SK-N-SH (cell line): ENCODE measurements around the gene HEPACAM. TPM values are rescaled to one million over a fixed set of nuclear protein-coding genes. Genes with fewer than 3 reads are reported as not detected.

Experiments
- CTCF ChIA-PET: fragments of 300-600, 350-600 bp; formaldehyde crosslinking; extraction: SDS; loops from one replicate; lab custom pipeline; 2021; lab: Yijun Ruan, JAX
- POLR2A ChIA-PET: fragments of 350-600 bp; sonication (Branson Sonifier 250); formaldehyde crosslinking; extraction: SDS; loops from one replicate; lab custom pipeline; 2020; ENCODE audit warnings: antibody characterized with exemption, inconsistent platforms; lab: Yijun Ruan, JAX
- DNase-seq: peaks from one replicate; pipeline ENCODE4 v3.0.0; 2012
- H2AFZ ChIP-seq: fragments of 200-600 bp; sonication (generic); 2 replicates; pipeline ENCODE4 v1.8.1; 2016; ENCODE audit warnings: antibody characterized with exemption, mild to moderate bottlenecking, low read depth
- H3F3A ChIP-seq: fragments of 200-600 bp; sonication (generic); replicated peaks from 2 replicates; pipeline ENCODE3; 2016; ENCODE audit warnings: antibody characterized with exemption, mild to moderate bottlenecking; ENCODE audit not compliant: insufficient read depth
- H3K27ac ChIP-seq, 2 experiments: fragments of 200-500 bp in 1 of 2; fragments of 200-600 bp in 1 of 2; sonication (Bioruptor generic) in 1 of 2; sonication (generic), shearing (Covaris generic) in 1 of 2; 2 replicates each; pipeline versions ENCODE4 v1.5.1 to v1.6.1; 2014 to 2016; ENCODE audit warnings: low read depth in 2 of 2, inconsistent platforms in 1 of 2, low read length in 1 of 2, mild to moderate bottlenecking in 1 of 2, mixed read lengths in 1 of 2
- H3K27me3 ChIP-seq: fragments of 200-600 bp; sonication (generic), shearing (Covaris generic); 2 replicates; pipeline ENCODE4 v1.6.1; 2016; ENCODE audit warnings: mixed run types; ENCODE audit not compliant: insufficient read depth
- H3K36me3 ChIP-seq, 2 experiments: fragments of 200-500 bp in 1 of 2; fragments of 200-600 bp in 1 of 2; sonication (Bioruptor generic) in 1 of 2; sonication (generic) in 1 of 2; replicated peaks in 1 of 2; 2 replicates each; pipeline versions ENCODE3 to v1.5.1; 2014 to 2016; ENCODE audit warnings: low read length in 1 of 2, mild to moderate bottlenecking in 1 of 2; ENCODE audit not compliant: insufficient read depth in 2 of 2, control insufficient read depth in 1 of 2
- H3K4me1 ChIP-seq, 2 experiments: fragments of 200-500 bp in 1 of 2; fragments of 200-600 bp in 1 of 2; sonication (Bioruptor generic) in 1 of 2; sonication (generic), shearing (Covaris generic) in 1 of 2; 2 replicates each; pipeline versions ENCODE4 v1.5.1 to v1.6.1; 2014 to 2016; ENCODE audit warnings: low read depth in 1 of 2, low read length in 1 of 2, mixed run types in 1 of 2; ENCODE audit not compliant: insufficient read depth in 2 of 2, control insufficient read depth in 1 of 2
- H3K4me2 ChIP-seq: fragments of 200-600 bp; sonication (generic), shearing (Covaris generic); 2 replicates; pipeline ENCODE4 v1.6.1; 2017; ENCODE audit warnings: mixed run types
- H3K4me3 ChIP-seq, 2 experiments: fragments of 200-500 bp in 1 of 2; fragments of 200-600 bp in 1 of 2; sonication (Bioruptor generic) in 1 of 2; sonication (generic), shearing (Covaris generic) in 1 of 2; 2 replicates each; pipeline versions ENCODE4 v1.5.1 to v1.8.1; 2014 to 2016; ENCODE audit warnings: low read depth in 2 of 2, inconsistent platforms in 1 of 2, low read length in 1 of 2, mild to moderate bottlenecking in 1 of 2, mixed read lengths in 1 of 2, moderate library complexity in 1 of 2
- H3K79me2 ChIP-seq: fragments of 200-600 bp; sonication (generic); 2 replicates; pipeline ENCODE4 v1.8.1; 2017; ENCODE audit warnings: mild to moderate bottlenecking; ENCODE audit not compliant: insufficient read depth
- H3K9ac ChIP-seq: fragments of 200-600 bp; sonication (generic); 2 replicates; pipeline ENCODE4 v1.6.1; 2017; ENCODE audit warnings: mixed run types
- H3K9me2 ChIP-seq: fragments of 200-600 bp; sonication (generic); 2 replicates; pipeline ENCODE4 v1.6.1; 2017; ENCODE audit warnings: mixed run types
- H3K9me3 ChIP-seq: fragments of 200-600 bp; sonication (generic); 2 replicates; pipeline ENCODE4 v1.6.1; 2017; ENCODE audit warnings: mixed run types, mild to moderate bottlenecking, moderate library complexity
- H4K20me1 ChIP-seq: fragments of 200-600 bp; sonication (generic); 2 replicates; pipeline ENCODE4 v1.6.1; 2017; ENCODE audit warnings: mild to moderate bottlenecking, mixed run types; ENCODE audit not compliant: insufficient read depth
- EP300 ChIP-seq, 2 experiments: IDR thresholded peaks; 2 replicates each; pipeline versions ENCODE4 v1.4.0 to v1.6.1; 2012; ENCODE audit warnings: borderline replicate concordance in 1 of 2, low read depth in 1 of 2, low read length in 1 of 2
- FOXJ3 ChIP-seq: sonication (generic); formaldehyde crosslinking; IDR thresholded peaks from 2 replicates; pipeline ENCODE4 v1.5.1; 2020; ENCODE audit warnings: mild to moderate bottlenecking, missing genetic modification reagents
- MXI1 ChIP-seq: IDR thresholded peaks from 2 replicates; pipeline ENCODE4 v1.6.1; 2012; ENCODE audit warnings: mild to moderate bottlenecking, low read depth, low read length, improper control_type of control experiment
- NFIC ChIP-seq: IDR thresholded peaks from 2 replicates; pipeline ENCODE4 v1.4.0; 2012; ENCODE audit warnings: borderline replicate concordance
- POLR2AphosphoS5 ChIP-seq: IDR thresholded peaks from 2 replicates; pipeline ENCODE4 v1.6.1; 2012; ENCODE audit warnings: low read depth, low read length
- RAD21 ChIP-seq: IDR thresholded peaks from 2 replicates; pipeline ENCODE4 v1.6.1; 2012; ENCODE audit warnings: mild to moderate bottlenecking, low read length
- RXRA ChIP-seq: IDR thresholded peaks from 2 replicates; pipeline ENCODE4 v1.4.0; 2012; ENCODE audit warnings: low read depth, mild to moderate bottlenecking, borderline replicate concordance
- WGBS: methylation state at CpG from one replicate; pipeline ENCODE4 v1.1.6; 2017; ENCODE audit warnings: low lambda C conversion rate; 5-methylcytosine and 5-hydroxymethylcytosine counted together
- polyA plus RNA-seq, 3 experiments: library from polyadenylated mRNA; depleted of rRNA; stranded (reverse); fragments of >200 nt; gene quantifications; 2 replicates each; pipeline ENCODE4 v1.2.3, GENCODE V29; 2012
- TF ChIP-seq, protein P1 (sequence below): IDR thresholded peaks from 2 replicates; pipeline ENCODE4 v1.6.1; 2012; ENCODE audit warnings: mild to moderate bottlenecking, low read depth, low read length, moderate library complexity
- TF ChIP-seq, protein P2 (sequence below): fragments of 150-350 bp; IDR thresholded peaks from 2 replicates; pipeline ENCODE4 v1.6.1; 2016; ENCODE audit warnings: mild to moderate bottlenecking, low read depth, low read length
- TF ChIP-seq, protein P3 (sequence below): IDR thresholded peaks from 2 replicates; pipeline ENCODE4 v1.4.0; 2012; ENCODE audit warnings: low read depth, borderline replicate concordance

HEPACAM gene
- polyA plus RNA-seq, 1 of the 3 experiments (the other 2 are of a cell fraction) = not detected

DNA sequence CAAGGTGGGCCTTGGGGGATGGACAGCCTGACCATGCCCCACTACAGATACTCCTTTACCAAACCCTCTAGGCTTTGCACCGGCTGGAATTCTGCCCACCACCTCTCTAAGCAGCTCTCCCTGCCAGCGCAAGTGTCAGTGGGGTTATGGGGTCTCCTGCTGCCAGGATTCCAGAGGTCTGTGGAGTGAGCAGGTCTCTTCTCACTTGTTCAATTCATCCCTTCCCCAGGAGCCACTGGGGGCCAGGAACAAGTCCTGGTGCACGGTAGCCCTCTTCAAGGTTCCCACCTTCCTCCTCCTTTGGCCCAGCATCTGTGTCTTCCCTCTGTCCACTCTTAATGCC lies 48.6 kb upstream of the HEPACAM start:
- ChIA-PET CTCF (no interaction called here), POLR2A (no interaction called here)
- no peak for DNase-seq

More for the DNA sequence above, 48.6 kb upstream of the HEPACAM start:
- H3K27ac ChIP-seq = no peak overlapping the region
- no peak overlapping the region for H2AFZ ChIP-seq
- no peak overlapping the region for H3K4me2 ChIP-seq
- H3K27me3 ChIP-seq = no peaks in the 10 kb centered on the region
- no peaks in the 10 kb centered on the region for H3K9me2 ChIP-seq
- no peaks in the 10 kb centered on the region for H3K36me3 ChIP-seq
- no peak overlapping the region for H3K4me3 ChIP-seq
- 80% methylated on average over 3 of the region's 3 CpGs for WGBS
- TF ChIP-seq POLR2AphosphoS5 (no peak), RAD21 (no peak), EP300 (IDR thresholded peaks at IDR 0.05; ENCODE audit: borderline replicate concordance in 1 of 2, low read depth in 1 of 2, low read length in 1 of 2) (no peak), FOXJ3 (no peak), MXI1 (no peak), NFIC (no peak), RXRA (no peak)
- TF ChIP-seq, protein P1, sequence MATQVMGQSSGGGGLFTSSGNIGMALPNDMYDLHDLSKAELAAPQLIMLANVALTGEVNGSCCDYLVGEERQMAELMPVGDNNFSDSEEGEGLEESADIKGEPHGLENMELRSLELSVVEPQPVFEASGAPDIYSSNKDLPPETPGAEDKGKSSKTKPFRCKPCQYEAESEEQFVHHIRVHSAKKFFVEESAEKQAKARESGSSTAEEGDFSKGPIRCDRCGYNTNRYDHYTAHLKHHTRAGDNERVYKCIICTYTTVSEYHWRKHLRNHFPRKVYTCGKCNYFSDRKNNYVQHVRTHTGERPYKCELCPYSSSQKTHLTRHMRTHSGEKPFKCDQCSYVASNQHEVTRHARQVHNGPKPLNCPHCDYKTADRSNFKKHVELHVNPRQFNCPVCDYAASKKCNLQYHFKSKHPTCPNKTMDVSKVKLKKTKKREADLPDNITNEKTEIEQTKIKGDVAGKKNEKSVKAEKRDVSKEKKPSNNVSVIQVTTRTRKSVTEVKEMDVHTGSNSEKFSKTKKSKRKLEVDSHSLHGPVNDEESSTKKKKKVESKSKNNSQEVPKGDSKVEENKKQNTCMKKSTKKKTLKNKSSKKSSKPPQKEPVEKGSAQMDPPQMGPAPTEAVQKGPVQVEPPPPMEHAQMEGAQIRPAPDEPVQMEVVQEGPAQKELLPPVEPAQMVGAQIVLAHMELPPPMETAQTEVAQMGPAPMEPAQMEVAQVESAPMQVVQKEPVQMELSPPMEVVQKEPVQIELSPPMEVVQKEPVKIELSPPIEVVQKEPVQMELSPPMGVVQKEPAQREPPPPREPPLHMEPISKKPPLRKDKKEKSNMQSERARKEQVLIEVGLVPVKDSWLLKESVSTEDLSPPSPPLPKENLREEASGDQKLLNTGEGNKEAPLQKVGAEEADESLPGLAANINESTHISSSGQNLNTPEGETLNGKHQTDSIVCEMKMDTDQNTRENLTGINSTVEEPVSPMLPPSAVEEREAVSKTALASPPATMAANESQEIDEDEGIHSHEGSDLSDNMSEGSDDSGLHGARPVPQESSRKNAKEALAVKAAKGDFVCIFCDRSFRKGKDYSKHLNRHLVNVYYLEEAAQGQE = no peak
- TF ChIP-seq, protein P2, sequence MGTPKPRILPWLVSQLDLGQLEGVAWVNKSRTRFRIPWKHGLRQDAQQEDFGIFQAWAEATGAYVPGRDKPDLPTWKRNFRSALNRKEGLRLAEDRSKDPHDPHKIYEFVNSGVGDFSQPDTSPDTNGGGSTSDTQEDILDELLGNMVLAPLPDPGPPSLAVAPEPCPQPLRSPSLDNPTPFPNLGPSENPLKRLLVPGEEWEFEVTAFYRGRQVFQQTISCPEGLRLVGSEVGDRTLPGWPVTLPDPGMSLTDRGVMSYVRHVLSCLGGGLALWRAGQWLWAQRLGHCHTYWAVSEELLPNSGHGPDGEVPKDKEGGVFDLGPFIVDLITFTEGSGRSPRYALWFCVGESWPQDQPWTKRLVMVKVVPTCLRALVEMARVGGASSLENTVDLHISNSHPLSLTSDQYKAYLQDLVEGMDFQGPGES = no peak
- TF ChIP-seq, protein P3, sequence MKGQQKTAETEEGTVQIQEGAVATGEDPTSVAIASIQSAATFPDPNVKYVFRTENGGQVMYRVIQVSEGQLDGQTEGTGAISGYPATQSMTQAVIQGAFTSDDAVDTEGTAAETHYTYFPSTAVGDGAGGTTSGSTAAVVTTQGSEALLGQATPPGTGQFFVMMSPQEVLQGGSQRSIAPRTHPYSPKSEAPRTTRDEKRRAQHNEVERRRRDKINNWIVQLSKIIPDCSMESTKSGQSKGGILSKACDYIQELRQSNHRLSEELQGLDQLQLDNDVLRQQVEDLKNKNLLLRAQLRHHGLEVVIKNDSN = no peak
- H3K9ac ChIP-seq = no peak overlapping the region
- H4K20me1 ChIP-seq = no peaks in the 10 kb centered on the region
- H3K79me2 ChIP-seq = no peaks in the 10 kb centered on the region
- no peaks in the 10 kb centered on the region for H3K4me1 ChIP-seq
- H3F3A ChIP-seq = no peaks in the 10 kb centered on the region
- peaks cover 5% of the 10 kb centered on the region; the same call in 1 of the 2 replicates for H3K9me3 ChIP-seq
